Measurements from ENCODE around the gene FBL. TPM values are rescaled to one million over a fixed set of nuclear protein-coding genes. Genes with fewer than 3 reads are reported as not detected.

The FBL gene
- polyA plus RNA-seq, 1 of the 3 experiments (the other 2 are of a cell fraction): 371 TPM

GRCh38 chr19:39873385-39873784 lies 27.2 kb upstream of the FBL start:
- no peaks in the 10 kb centered on the region; a peak in 1 of 4 replicates for H3K4me1 ChIP-seq (ENCODE audit: control insufficient read depth in 1 of 2, insufficient read depth in 2 of 2, low read depth in 1 of 2, low read length in 1 of 2)
- H2AFZ ChIP-seq (ENCODE audit: low read depth): no peak overlapping the region
- no peak overlapping the region for H3K4me2 ChIP-seq
- H4K20me1 ChIP-seq (ENCODE audit: insufficient read depth): no peaks in the 10 kb centered on the region
- CTCF ChIA-PET: interaction anchor here (0.6 kb wide), 1 partner anchor 160 kb away, joined by 3 read pairs; no protein-coding TSS in a partner anchor
- H3K9me2 ChIP-seq: no peaks in the 10 kb centered on the region
- no peaks in the 10 kb centered on the region for H3K36me3 ChIP-seq (replicated peaks in 1 of 2; ENCODE audit: control insufficient read depth in 1 of 2, insufficient read depth in 2 of 2, low read length in 1 of 2)
- no peaks in the 10 kb centered on the region for H3F3A ChIP-seq (replicated peaks; ENCODE audit: insufficient read depth)
- H3K9ac ChIP-seq: no peak overlapping the region
- TF ChIP-seq ELF1 (IDR thresholded peaks at IDR 0.05): no peak
- no peak for TF ChIP-seq YY1 (IDR thresholded peaks at IDR 0.05; ENCODE audit: low read depth)
- no peak for TF ChIP-seq TCF12 (IDR thresholded peaks at IDR 0.05)
- no peak for TF ChIP-seq EZH2phosphoT487 (IDR thresholded peaks at IDR 0.05; ENCODE audit: borderline replicate concordance, low read depth)
- no peak for TF ChIP-seq PBX3 (IDR thresholded peaks at IDR 0.05)
- TF ChIP-seq EP300 (IDR thresholded peaks at IDR 0.05; ENCODE audit: borderline replicate concordance in 1 of 2, low read depth in 1 of 2, low read length in 1 of 2): no peak
- TF ChIP-seq NFIC (IDR thresholded peaks at IDR 0.05; ENCODE audit: borderline replicate concordance): no peak
- TF ChIP-seq, protein P1, sequence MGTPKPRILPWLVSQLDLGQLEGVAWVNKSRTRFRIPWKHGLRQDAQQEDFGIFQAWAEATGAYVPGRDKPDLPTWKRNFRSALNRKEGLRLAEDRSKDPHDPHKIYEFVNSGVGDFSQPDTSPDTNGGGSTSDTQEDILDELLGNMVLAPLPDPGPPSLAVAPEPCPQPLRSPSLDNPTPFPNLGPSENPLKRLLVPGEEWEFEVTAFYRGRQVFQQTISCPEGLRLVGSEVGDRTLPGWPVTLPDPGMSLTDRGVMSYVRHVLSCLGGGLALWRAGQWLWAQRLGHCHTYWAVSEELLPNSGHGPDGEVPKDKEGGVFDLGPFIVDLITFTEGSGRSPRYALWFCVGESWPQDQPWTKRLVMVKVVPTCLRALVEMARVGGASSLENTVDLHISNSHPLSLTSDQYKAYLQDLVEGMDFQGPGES (IDR thresholded peaks at IDR 0.05; ENCODE audit: low read depth, low read length): no peak
- TF ChIP-seq RFX5 (IDR thresholded peaks at IDR 0.05; ENCODE audit: low read length): no peak
- no peak for TF ChIP-seq CHD2 (IDR thresholded peaks at IDR 0.05; ENCODE audit: low read length, partially characterized antibody)
- no peak for TF ChIP-seq MXI1 (IDR thresholded peaks at IDR 0.05; ENCODE audit: low read depth, low read length)
- no peaks in the 10 kb centered on the region for H3K9me3 ChIP-seq
- H3K27me3 ChIP-seq (ENCODE audit: insufficient read depth): no peaks in the 10 kb centered on the region
- POLR2A ChIA-PET: no interaction called here
- H3K4me3 ChIP-seq (ENCODE audit: low read depth in 2 of 2, low read length in 1 of 2): no peak overlapping the region
- DNase-seq: no peak
- no peaks in the 10 kb centered on the region for H3K79me2 ChIP-seq (ENCODE audit: insufficient read depth)
- no peak overlapping the region for H3K27ac ChIP-seq (ENCODE audit: low read depth in 2 of 2, low read length in 1 of 2)
- WGBS (ENCODE audit: low lambda C conversion rate): 78% methylated on average over 18 of the region's 20 CpGs

DNA sequence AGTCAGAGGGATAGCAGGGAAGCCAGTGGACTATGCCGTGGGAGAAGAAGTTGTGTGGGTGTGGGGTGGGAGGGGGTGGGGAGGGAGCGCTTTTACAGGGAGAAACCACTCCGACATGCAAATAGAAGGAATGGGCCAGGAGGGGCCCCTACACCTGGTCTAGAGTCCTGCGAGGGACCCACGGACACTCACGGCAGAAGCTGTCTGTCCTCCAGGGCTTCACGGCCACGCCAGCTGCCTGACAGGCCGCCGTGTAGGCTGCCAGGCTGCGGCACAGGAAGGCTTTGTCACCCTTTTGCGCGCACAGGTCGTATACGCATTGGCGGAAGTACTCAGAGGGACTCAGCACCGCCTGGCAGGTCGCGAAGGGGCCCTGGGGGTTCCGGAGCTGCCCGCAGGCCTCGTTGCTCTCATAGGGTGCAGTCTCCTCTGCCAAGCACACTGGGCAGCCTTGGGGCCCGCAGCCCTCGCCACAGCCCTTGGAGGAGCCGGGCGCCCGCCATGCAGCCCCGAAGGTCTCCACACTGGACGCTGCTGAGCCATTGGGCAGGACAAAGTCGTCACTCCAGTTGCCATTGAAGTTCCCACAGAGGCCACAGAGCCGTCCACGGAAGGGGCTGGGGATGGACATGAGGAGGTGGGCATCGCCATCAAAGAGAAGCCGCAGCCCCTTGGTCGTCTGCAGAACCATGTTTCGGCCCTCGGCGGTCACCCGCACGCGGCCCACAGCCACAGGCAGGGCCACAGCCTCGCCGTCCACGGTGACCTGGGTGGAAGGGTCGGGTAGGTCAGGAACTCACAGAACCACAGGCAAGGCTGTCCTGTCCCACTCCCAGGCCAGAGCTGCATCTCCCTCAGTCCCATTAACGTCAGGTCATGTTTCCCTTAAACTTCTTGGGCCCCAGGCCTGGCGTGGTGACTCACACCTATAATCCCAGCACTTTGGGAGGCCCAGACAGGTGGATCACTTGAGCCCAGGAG lies 26.0 kb upstream of the FBL start:
- Histone ChIP-seq H3K27ac (ENCODE audit: low read depth in 2 of 2, low read length in 1 of 2) (no peak overlapping the region), H3F3A (replicated peaks; ENCODE audit: insufficient read depth) (no peaks in the 10 kb centered on the region), H3K4me3 (ENCODE audit: low read depth in 2 of 2, low read length in 1 of 2) (no peak overlapping the region), H3K79me2 (ENCODE audit: insufficient read depth) (no peaks in the 10 kb centered on the region), H2AFZ (ENCODE audit: low read depth) (no peak overlapping the region), H3K4me1 (ENCODE audit: control insufficient read depth in 1 of 2, insufficient read depth in 2 of 2, low read depth in 1 of 2, low read length in 1 of 2) (no peaks in the 10 kb centered on the region; a peak in 1 of 4 replicates), H4K20me1 (ENCODE audit: insufficient read depth) (no peaks in the 10 kb centered on the region), H3K4me2 (no peak overlapping the region), H3K9me2 (no peaks in the 10 kb centered on the region), H3K9me3 (no peaks in the 10 kb centered on the region), H3K27me3 (ENCODE audit: insufficient read depth) (no peaks in the 10 kb centered on the region), H3K36me3 (replicated peaks in 1 of 2; ENCODE audit: control insufficient read depth in 1 of 2, insufficient read depth in 2 of 2, low read length in 1 of 2) (no peaks in the 10 kb centered on the region), H3K9ac (no peak overlapping the region)
- ChIA-PET POLR2A (no interaction called here), CTCF (interaction anchor here (1.2 kb wide), 1 partner anchor 28 kb away, joined by 3 read pairs; no protein-coding TSS in a partner anchor)
- DNase-seq: no peak
- 67% methylated on average over 18 of the region's 47 CpGs for WGBS (ENCODE audit: low lambda C conversion rate)
- no peak for TF ChIP-seq PBX3 (IDR thresholded peaks at IDR 0.05)
- TF ChIP-seq MXI1 (IDR thresholded peaks at IDR 0.05; ENCODE audit: low read depth, low read length): no peak
- TF ChIP-seq, protein P2, sequence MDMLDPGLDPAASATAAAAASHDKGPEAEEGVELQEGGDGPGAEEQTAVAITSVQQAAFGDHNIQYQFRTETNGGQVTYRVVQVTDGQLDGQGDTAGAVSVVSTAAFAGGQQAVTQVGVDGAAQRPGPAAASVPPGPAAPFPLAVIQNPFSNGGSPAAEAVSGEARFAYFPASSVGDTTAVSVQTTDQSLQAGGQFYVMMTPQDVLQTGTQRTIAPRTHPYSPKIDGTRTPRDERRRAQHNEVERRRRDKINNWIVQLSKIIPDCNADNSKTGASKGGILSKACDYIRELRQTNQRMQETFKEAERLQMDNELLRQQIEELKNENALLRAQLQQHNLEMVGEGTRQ (IDR thresholded peaks at IDR 0.05; ENCODE audit: borderline replicate concordance, low read depth, low read length): no peak
- no peak for TF ChIP-seq TEAD4 (IDR thresholded peaks at IDR 0.05; ENCODE audit: borderline replicate concordance, insufficient read depth)
- TF ChIP-seq SIN3A (IDR thresholded peaks at IDR 0.05; ENCODE audit: borderline replicate concordance, low read depth, low read length): no peak
- TF ChIP-seq ZBTB33 (IDR thresholded peaks at IDR 0.05; ENCODE audit: borderline replicate concordance, low read depth): no peak
- no peak for TF ChIP-seq FOSL2 (IDR thresholded peaks at IDR 0.05; ENCODE audit: borderline replicate concordance, low read depth)
- no peak for TF ChIP-seq ELF1 (IDR thresholded peaks at IDR 0.05)
- no peak for TF ChIP-seq FOXJ3 (CRISPR knock-in tag; IDR thresholded peaks at IDR 0.05)
